Endothelial cell of umbilical vein (primary cell): ENCODE measurements around the gene UBE2M. TPM values are rescaled to one million over a fixed set of nuclear protein-coding genes. Genes with fewer than 3 reads are reported as not detected.

Experiments
- BruUV-seq: library from RNA; stranded (reverse); fragments of 400-500 nt; replicated peaks from 2 replicates; lab custom pipeline; 2021; lab: Mats Ljungman, UMichigan
- CTCF ChIA-PET: fragments of 300-600, 350-600 bp; sonication (Branson Sonifier 250); formaldehyde crosslinking; loops from one replicate; lab custom pipeline; 2021; ENCODE audit warnings: antibody characterized with exemption, inconsistent platforms; lab: Charles Lee
- POLR2A ChIA-PET: fragments of 300-600, 350-600 bp; sonication (Branson Sonifier 250); formaldehyde crosslinking; loops from one replicate; lab custom pipeline; 2021; ENCODE audit warnings: antibody characterized with exemption, inconsistent platforms; lab: Charles Lee
- DNase-seq: peaks from one replicate; pipeline ENCODE4 v3.0.0-alpha.2; 2011; ENCODE audit warnings: low read depth, low spot score
- FAIRE-seq: peaks from 2 replicates; lab custom pipeline; 2011; peaks lifted over from hg19 to GRCh38; lab: Jason Lieb, UNC
- H2AFZ ChIP-seq: 2 replicates; pipeline ENCODE4 v1.6.0; 2012; ENCODE audit warnings: low read depth, low read length, control low read depth, inconsistent platforms
- H3K27ac ChIP-seq: 2 replicates; pipeline ENCODE4 v1.5.1; 2011; ENCODE audit warnings: low read depth, mild to moderate bottlenecking, control low read depth, low read length, moderate library complexity; ENCODE audit not compliant: insufficient read depth
- H3K27me3 ChIP-seq, 2 experiments: 2 replicates each; pipeline versions ENCODE4 v1.6.0 to v1.6.1; 2011; ENCODE audit warnings: low read length in 2 of 2, mixed read lengths in 1 of 2; ENCODE audit not compliant: control insufficient read depth in 2 of 2, insufficient read depth in 2 of 2
- H3K36me3 ChIP-seq, 2 experiments: 2 replicates in 1 of 2; 3 replicates in 1 of 2; pipeline ENCODE4 v1.5.1; 2011; ENCODE audit warnings: low read length in 2 of 2, mild to moderate bottlenecking in 1 of 2, moderate library complexity in 1 of 2; ENCODE audit not compliant: control insufficient read depth in 2 of 2, insufficient read depth in 2 of 2; ENCODE audit errors: extremely low read depth in 1 of 2
- H3K4me1 ChIP-seq: 3 replicates; pipeline ENCODE4 v1.5.1; 2011; ENCODE audit warnings: mild to moderate bottlenecking, low read length; ENCODE audit not compliant: control insufficient read depth, insufficient read depth; ENCODE audit errors: extremely low read depth
- H3K4me2 ChIP-seq: 2 replicates; pipeline ENCODE4 v1.6.1; 2011; ENCODE audit warnings: low read length, control low read depth, mixed read lengths; ENCODE audit not compliant: insufficient read depth
- H3K4me3 ChIP-seq, 3 experiments: fragments of 200-600 bp in 1 of 3; sonication (generic), shearing (Covaris generic) in 1 of 3; replicated peaks in 1 of 3; 2 replicates each; pipeline ENCODE4 v1.5.1; 2011 to 2016; ENCODE audit warnings: control low read depth in 3 of 3, low read length in 3 of 3, mild to moderate bottlenecking in 2 of 3, inconsistent platforms in 1 of 3, low read depth in 1 of 3, moderate library complexity in 1 of 3; ENCODE audit not compliant: insufficient read depth in 1 of 3
- H3K79me2 ChIP-seq: 2 replicates; pipeline ENCODE4 v1.6.0; 2012; ENCODE audit warnings: low read length, inconsistent platforms; ENCODE audit not compliant: control insufficient read depth, insufficient read depth
- H3K9ac ChIP-seq: replicated peaks from 2 replicates; pipeline ENCODE3; 2011; ENCODE audit warnings: low read length, control low read depth; ENCODE audit not compliant: insufficient read depth; ENCODE audit errors: extremely low read depth
- H3K9me1 ChIP-seq: replicated peaks from 3 replicates; pipeline ENCODE4 v1.6.0; 2011; ENCODE audit warnings: mild to moderate bottlenecking, low read length; ENCODE audit not compliant: control insufficient read depth, insufficient read depth; ENCODE audit errors: extremely low read depth
- H3K9me3 ChIP-seq: replicated peaks from 2 replicates; pipeline ENCODE4 v1.5.1; 2012; ENCODE audit warnings: low read length, inconsistent platforms; ENCODE audit not compliant: control insufficient read depth, insufficient read depth
- H4K20me1 ChIP-seq: replicated peaks from 2 replicates; pipeline ENCODE3; 2011; ENCODE audit warnings: mild to moderate bottlenecking, low read length; ENCODE audit not compliant: control insufficient read depth, insufficient read depth; ENCODE audit errors: extremely low read depth
- EZH2 ChIP-seq: IDR thresholded peaks from 2 replicates; pipeline ENCODE4 v1.6.1; 2012; ENCODE audit warnings: borderline replicate concordance, low read depth, mild to moderate bottlenecking, moderate library complexity, low read length, inconsistent platforms; ENCODE audit not compliant: severe bottlenecking
- FOS ChIP-seq: IDR thresholded peaks from 2 replicates; pipeline ENCODE4 v1.6.1; 2011; ENCODE audit warnings: mild to moderate bottlenecking, low read length, moderate library complexity, borderline replicate concordance; ENCODE audit not compliant: insufficient read depth
- GATA2 ChIP-seq: IDR thresholded peaks from 2 replicates; pipeline ENCODE4 v1.7.0; 2011; ENCODE audit warnings: low read depth, mild to moderate bottlenecking, moderate library complexity, mixed read lengths, low read length; ENCODE audit not compliant: insufficient read length, insufficient read depth
- JUN ChIP-seq: IDR thresholded peaks from 2 replicates; pipeline ENCODE4 v1.6.1; 2011; ENCODE audit warnings: borderline replicate concordance, low read depth; ENCODE audit not compliant: insufficient read length, insufficient read depth
- MYC ChIP-seq: IDR thresholded peaks from one replicate; pipeline ENCODE4 v1.6.1; 2011; ENCODE audit warnings: mild to moderate bottlenecking, low read depth, low read length
- POLR2A ChIP-seq: IDR thresholded peaks from 2 replicates; pipeline ENCODE4 v1.6.1; 2012; ENCODE audit warnings: low read depth, mild to moderate bottlenecking, control low read depth, low read length
- POLR2AphosphoS5 ChIP-seq: IDR thresholded peaks from 2 replicates; pipeline ENCODE4 v1.6.1; 2012; ENCODE audit warnings: low read depth, mild to moderate bottlenecking, control low read depth, low read length, moderate library complexity; ENCODE audit not compliant: insufficient read depth
- dilution Hi-C: fragments of 300-500 bp; cut with MboI; formaldehyde crosslinking; loops from one replicate; pipeline ENCODE4 v1.15.0; 2019; ENCODE audit warnings: low sequenced_read_pairs; ENCODE audit not compliant: extremely low pct_ligation_motif_present
- intact Hi-C: fragments of 100-400 bp; cut with micrococcal nuclease; formaldehyde crosslinking; loops from one replicate; pipeline ENCODE4 v1.10.0; 2022
- polyA plus RNA-seq, 4 experiments: library from polyadenylated mRNA; depleted of rRNA in 3 of 4; stranded (reverse) in 3 of 4; unstranded in 1 of 4; fragments of >200 nt; gene quantifications; 2 replicates each; pipeline versions ENCODE4 v1.2.1 to v1.2.3, GENCODE V29; 2011 to 2012; ENCODE audit warnings: missing spikeins in 1 of 4
- total RNA-seq: library from RNA; stranded (reverse); gene quantifications from 2 replicates; pipeline ENCODE4 v1.2.3, GENCODE V29; 2021
- TF ChIP-seq, protein P1 (sequence below), 2 donors: IDR thresholded peaks; 1 replicate in 1 of 2; 2 replicates in 1 of 2; pipeline ENCODE4 v1.5.1; 2011; ENCODE audit warnings: low read length in 2 of 2, mild to moderate bottlenecking in 2 of 2, moderate library complexity in 2 of 2, control low read depth in 1 of 2, inconsistent platforms in 1 of 2, low read depth in 1 of 2; ENCODE audit not compliant: insufficient read depth in 1 of 2; ENCODE audit errors: extremely low read depth in 1 of 2
- TF ChIP-seq, protein P2 (sequence below): IDR thresholded peaks from 2 replicates; pipeline ENCODE4 v1.6.1; 2011; ENCODE audit not compliant: insufficient read depth, insufficient read length

The UBE2M gene
- total and polyA plus RNA-seq, 2 donors (not counting 3 experiments of a cell fraction or from before 2014, with no cell fraction given) = 87.8 to 102 TPM

GRCh38 chr19:58536852-58537798 is 21.3 kb downstream of the UBE2M start:
- no peaks in the 10 kb centered on the region for H3K79me2 ChIP-seq
- no peaks in the 10 kb centered on the region for H4K20me1 ChIP-seq
- no peak overlapping the region for H3K4me2 ChIP-seq
- no peaks in the 10 kb centered on the region for H3K36me3 ChIP-seq
- ChIA-PET POLR2A (no interaction called here), CTCF (interaction anchor here (0.6 to 1.3 kb wide), 3 partner anchors 17 to 23 kb away, joined by 3 to 12 read pairs (median 5); partner anchors contain the start of gene ZBTB45)
- H3K27me3 ChIP-seq = peaks cover 18 to 27% of the 10 kb centered on the region in 2 experiments
- DNase-seq (no peak), FAIRE-seq (no peak)
- TF ChIP-seq POLR2AphosphoS5 (no peak), POLR2A (no peak), FOS (no peak), JUN (no peak), MYC (no peak), GATA2 (no peak), EZH2 (no peak)
- TF ChIP-seq, protein P1, sequence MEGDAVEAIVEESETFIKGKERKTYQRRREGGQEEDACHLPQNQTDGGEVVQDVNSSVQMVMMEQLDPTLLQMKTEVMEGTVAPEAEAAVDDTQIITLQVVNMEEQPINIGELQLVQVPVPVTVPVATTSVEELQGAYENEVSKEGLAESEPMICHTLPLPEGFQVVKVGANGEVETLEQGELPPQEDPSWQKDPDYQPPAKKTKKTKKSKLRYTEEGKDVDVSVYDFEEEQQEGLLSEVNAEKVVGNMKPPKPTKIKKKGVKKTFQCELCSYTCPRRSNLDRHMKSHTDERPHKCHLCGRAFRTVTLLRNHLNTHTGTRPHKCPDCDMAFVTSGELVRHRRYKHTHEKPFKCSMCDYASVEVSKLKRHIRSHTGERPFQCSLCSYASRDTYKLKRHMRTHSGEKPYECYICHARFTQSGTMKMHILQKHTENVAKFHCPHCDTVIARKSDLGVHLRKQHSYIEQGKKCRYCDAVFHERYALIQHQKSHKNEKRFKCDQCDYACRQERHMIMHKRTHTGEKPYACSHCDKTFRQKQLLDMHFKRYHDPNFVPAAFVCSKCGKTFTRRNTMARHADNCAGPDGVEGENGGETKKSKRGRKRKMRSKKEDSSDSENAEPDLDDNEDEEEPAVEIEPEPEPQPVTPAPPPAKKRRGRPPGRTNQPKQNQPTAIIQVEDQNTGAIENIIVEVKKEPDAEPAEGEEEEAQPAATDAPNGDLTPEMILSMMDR (IDR thresholded peaks at IDR 0.05; ENCODE audit: extremely low read depth in 1 of 2, insufficient read depth in 1 of 2, low read depth in 1 of 2, low read length in 2 of 2) = no peak
- TF ChIP-seq, protein P2, sequence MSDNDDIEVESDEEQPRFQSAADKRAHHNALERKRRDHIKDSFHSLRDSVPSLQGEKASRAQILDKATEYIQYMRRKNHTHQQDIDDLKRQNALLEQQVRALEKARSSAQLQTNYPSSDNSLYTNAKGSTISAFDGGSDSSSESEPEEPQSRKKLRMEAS = no peak
- H3K4me1 ChIP-seq = peaks cover 6% of the 10 kb centered on the region
- H3K4me3 ChIP-seq = no peak overlapping the region
- intact Hi-C loops = no loop called here
- dilution Hi-C loops = no loop called here
- H3K9ac ChIP-seq = no peak overlapping the region
- H3K9me3 ChIP-seq = no peaks in the 10 kb centered on the region
- no TSS peak for BruUV-seq
- no peak overlapping the region for H3K27ac ChIP-seq
- H2AFZ ChIP-seq = no peak overlapping the region
- no peaks in the 10 kb centered on the region for H3K9me1 ChIP-seq
